Trophoblast cell (in vitro differentiated cells and primary cell): ENCODE measurements around the gene USP4.

Experiments
- DNase-seq, 2 donors: peaks; one replicate each; pipeline ENCODE4 v3.0.0-alpha.2; 2016
- H2AFZ ChIP-seq: 2 replicates; pipeline ENCODE4 v1.6.1; 2013; ENCODE audit warnings: low read length, moderate library complexity, mild to moderate bottlenecking; ENCODE audit not compliant: insufficient read depth, poor library complexity
- H2AK5ac ChIP-seq: 2 replicates; pipeline ENCODE4 v1.6.1; 2013; ENCODE audit warnings: mild to moderate bottlenecking, low read length
- H2BK120ac ChIP-seq: 2 replicates; pipeline ENCODE4 v1.6.1; 2013; ENCODE audit warnings: low read length, mild to moderate bottlenecking, moderate library complexity; ENCODE audit not compliant: insufficient read depth, poor library complexity
- H2BK12ac ChIP-seq: 2 replicates; pipeline ENCODE4 v1.6.1; 2013; ENCODE audit warnings: mild to moderate bottlenecking, low read length, moderate library complexity
- H2BK5ac ChIP-seq: 2 replicates; pipeline ENCODE4 v1.6.1; 2013; ENCODE audit warnings: low read length, low read depth, moderate library complexity, mild to moderate bottlenecking; ENCODE audit not compliant: poor library complexity
- H3K14ac ChIP-seq: 2 replicates; pipeline ENCODE4 v1.6.1; 2013; ENCODE audit warnings: mild to moderate bottlenecking, low read length
- H3K18ac ChIP-seq: 2 replicates; pipeline ENCODE4 v1.6.1; 2013; ENCODE audit warnings: mild to moderate bottlenecking, low read length
- H3K23ac ChIP-seq: 2 replicates; pipeline ENCODE4 v1.6.1; 2013; ENCODE audit warnings: low read length
- H3K27ac ChIP-seq: 2 replicates; pipeline ENCODE4 v1.5.1; 2013; ENCODE audit warnings: low read depth, mild to moderate bottlenecking, inconsistent platforms, low read length, moderate library complexity
- H3K27me3 ChIP-seq: 2 replicates; pipeline ENCODE4 v1.6.1; 2013; ENCODE audit warnings: inconsistent platforms, mild to moderate bottlenecking, low read length, moderate library complexity; ENCODE audit not compliant: insufficient read depth
- H3K36me3 ChIP-seq, 2 experiments: 1 replicate in 1 of 2; 2 replicates in 1 of 2; pipeline ENCODE4 v1.6.1; 2013; ENCODE audit warnings: low read length in 2 of 2, mild to moderate bottlenecking in 2 of 2, moderate library complexity in 1 of 2; ENCODE audit not compliant: insufficient read depth in 2 of 2, control insufficient read depth in 1 of 2
- H3K4ac ChIP-seq: 2 replicates; pipeline ENCODE4 v1.6.1; 2013; ENCODE audit warnings: low read depth, mild to moderate bottlenecking, low read length, moderate library complexity
- H3K4me1 ChIP-seq, 2 experiments: 1 replicate in 1 of 2; 2 replicates in 1 of 2; pipeline ENCODE4 v1.6.1; 2013; ENCODE audit warnings: low read length in 2 of 2, mild to moderate bottlenecking in 2 of 2, moderate library complexity in 1 of 2; ENCODE audit not compliant: insufficient read depth in 2 of 2, control insufficient read depth in 1 of 2
- H3K4me2 ChIP-seq: 2 replicates; pipeline ENCODE4 v1.6.1; 2013; ENCODE audit warnings: inconsistent platforms, mild to moderate bottlenecking, low read length, moderate library complexity
- H3K4me3 ChIP-seq: 2 replicates; pipeline ENCODE4 v1.5.1; 2013; ENCODE audit warnings: mild to moderate bottlenecking, low read depth, low read length, inconsistent platforms
- H3K79me1 ChIP-seq: one replicate; pipeline ENCODE4 v1.6.1; 2013; ENCODE audit warnings: low read length
- H3K79me2 ChIP-seq: 2 replicates; pipeline ENCODE4 v1.6.1; 2013; ENCODE audit warnings: low read length, mild to moderate bottlenecking; ENCODE audit not compliant: control insufficient read depth, insufficient read depth, poor library complexity
- H3K9ac ChIP-seq: 2 replicates; pipeline ENCODE4 v1.6.1; 2013; ENCODE audit warnings: mild to moderate bottlenecking, low read length
- H3K9me3 ChIP-seq: 2 replicates; pipeline ENCODE4 v1.6.1; 2013; ENCODE audit warnings: low read depth, mild to moderate bottlenecking, control low read depth, inconsistent platforms, low read length; ENCODE audit not compliant: insufficient read depth
- H4K12ac ChIP-seq: 2 replicates; pipeline ENCODE4 v1.6.1; 2013; ENCODE audit warnings: low read depth, mild to moderate bottlenecking, low read length, moderate library complexity
- H4K8ac ChIP-seq: 2 replicates; pipeline ENCODE4 v1.6.1; 2013; ENCODE audit warnings: low read depth, mild to moderate bottlenecking, low read length, moderate library complexity
- H4K91ac ChIP-seq: one replicate; pipeline ENCODE4 v1.6.1; 2013; ENCODE audit warnings: low read depth, mild to moderate bottlenecking, low read length, moderate library complexity
- WGBS: extraction: QIAGEN DNeasy Blood & Tissue Kit; methylation state at CpG from one replicate; pipeline ENCODE4 v1.1.7; 2013; ENCODE audit warnings: missing lambda C conversion rate; ENCODE audit not compliant: insufficient read length, insufficient coverage; ENCODE audit errors: extremely low coverage; 5-methylcytosine and 5-hydroxymethylcytosine counted together

The USP4 gene

DNA sequence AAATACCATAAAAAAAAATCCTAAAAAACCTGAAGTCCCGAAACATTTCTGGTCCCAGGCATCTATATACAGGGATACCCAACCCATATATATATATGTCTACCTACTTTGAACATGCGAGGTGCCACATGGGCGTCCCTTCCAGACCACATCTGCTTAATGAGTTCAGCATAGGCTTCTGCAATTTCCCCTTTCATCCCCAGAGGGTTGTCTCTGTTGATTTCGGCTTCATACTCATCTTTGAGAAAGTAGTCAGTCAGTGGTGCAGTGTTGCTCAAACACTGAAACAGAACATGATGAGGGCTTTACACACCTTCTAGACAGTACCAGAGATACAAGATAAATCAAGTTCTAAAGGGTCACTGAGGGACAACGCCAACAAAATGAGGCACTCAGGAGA, 34.2 kb downstream of the USP4 start:
- Histone ChIP-seq H3K4me1 (no peaks in the 10 kb centered on the region), H3K14ac (no peak overlapping the region), H2BK120ac (no peak overlapping the region), H3K4me3 (no peak overlapping the region), H3K36me3 (peaks cover 35 to 49% of the 10 kb centered on the region in 2 experiments), H2AFZ (no peak overlapping the region), H2AK5ac (no peak overlapping the region), H3K23ac (no peak overlapping the region), H2BK12ac (no peak overlapping the region), H2BK5ac (no peak overlapping the region), H3K27ac (no peak overlapping the region), H3K4me2 (no peak overlapping the region), H4K12ac (no peak overlapping the region), H3K9me3 (no peaks in the 10 kb centered on the region), H3K9ac (no peak overlapping the region), H3K27me3 (no peaks in the 10 kb centered on the region), H3K79me1 (no peaks in the 10 kb centered on the region), H3K18ac (no peak overlapping the region), H4K8ac (no peak overlapping the region), H3K4ac (no peak overlapping the region), H3K79me2 (no peaks in the 10 kb centered on the region), H4K91ac (no peak overlapping the region)
- no CpG with 5 or more reads among the region's 5 CpGs for WGBS
- DNase-seq = no peak

DNA sequence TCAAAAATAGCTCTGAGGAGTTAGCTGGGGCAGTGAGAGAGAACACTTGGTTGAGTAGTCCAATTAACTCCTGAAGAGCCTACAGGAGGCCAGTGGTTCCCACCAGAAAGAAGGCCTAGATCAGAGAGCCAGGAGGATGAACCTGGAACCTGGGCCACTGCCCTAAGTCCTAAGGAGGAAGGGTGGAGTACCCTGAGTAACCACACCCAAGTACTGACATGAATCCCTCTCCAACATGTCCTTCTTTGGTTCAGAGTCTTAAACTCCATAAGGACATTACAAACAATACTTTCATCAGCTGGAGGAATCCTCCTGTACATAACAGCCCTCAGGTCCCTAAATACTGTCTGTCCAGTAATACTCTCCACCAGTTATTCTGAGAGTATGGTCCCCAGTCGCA, 37.2 kb downstream of the USP4 start:
- Histone ChIP-seq H2BK5ac (no peak overlapping the region), H3K23ac (no peak overlapping the region), H3K79me1 (no peaks in the 10 kb centered on the region), H3K4ac (no peak overlapping the region), H3K4me3 (no peak overlapping the region), H3K36me3 (peaks cover 39 to 56% of the 10 kb centered on the region in 2 experiments), H3K9me3 (no peaks in the 10 kb centered on the region), H3K27ac (no peak overlapping the region), H3K79me2 (no peaks in the 10 kb centered on the region), H2AK5ac (no peak overlapping the region), H3K4me1 (no peaks in the 10 kb centered on the region), H3K14ac (no peak overlapping the region), H3K9ac (no peak overlapping the region), H3K4me2 (no peak overlapping the region), H4K91ac (no peak overlapping the region), H3K27me3 (no peaks in the 10 kb centered on the region), H2BK120ac (no peak overlapping the region), H3K18ac (no peak overlapping the region), H4K8ac (no peak overlapping the region), H2BK12ac (no peak overlapping the region), H4K12ac (no peak overlapping the region), H2AFZ (no peak overlapping the region)
- WGBS = no CpG with 5 or more reads among the region's 1 CpG
- no peak for DNase-seq

DNA sequence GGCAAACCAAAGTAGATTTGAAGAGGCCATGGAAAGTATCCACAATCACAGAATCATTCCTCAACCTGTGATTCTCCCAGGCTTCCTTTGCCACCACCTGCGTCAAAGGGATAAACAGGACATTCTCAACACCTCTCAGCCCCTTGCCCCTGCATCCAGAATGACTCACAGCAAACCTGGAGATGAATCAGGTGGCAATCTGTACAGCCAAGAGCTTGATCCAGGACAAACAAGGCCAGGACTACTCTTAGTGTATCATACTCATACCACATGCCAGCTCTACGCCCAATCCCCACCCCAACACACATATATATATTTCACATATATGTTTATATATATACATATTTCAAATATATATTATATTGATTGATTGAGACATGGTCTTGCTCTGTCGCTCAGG, 39.3 kb downstream of the USP4 start:
- H2AFZ ChIP-seq = no peak overlapping the region
- H4K91ac ChIP-seq = no peak overlapping the region
- no peak for DNase-seq
- H2BK120ac ChIP-seq = no peak overlapping the region
- H2BK5ac ChIP-seq = no peak overlapping the region
- H3K9ac ChIP-seq = no peak overlapping the region
- H3K18ac ChIP-seq = no peak overlapping the region
- H3K27me3 ChIP-seq = no peaks in the 10 kb centered on the region
- no peaks in the 10 kb centered on the region for H3K9me3 ChIP-seq
- no peak overlapping the region for H3K4ac ChIP-seq
- no peaks in the 10 kb centered on the region for H3K4me1 ChIP-seq
- H3K27ac ChIP-seq = no peak overlapping the region
- no peaks in the 10 kb centered on the region for H3K79me2 ChIP-seq
- peaks cover 46 to 59% of the 10 kb centered on the region in 2 experiments for H3K36me3 ChIP-seq
- H4K12ac ChIP-seq = no peak overlapping the region
- H3K4me2 ChIP-seq = no peak overlapping the region
- H3K14ac ChIP-seq = no peak overlapping the region
- 100% methylated on average over 1 of the region's 3 CpGs for WGBS
- no peaks in the 10 kb centered on the region for H3K79me1 ChIP-seq
- H3K4me3 ChIP-seq = no peak overlapping the region
- no peak overlapping the region for H3K23ac ChIP-seq
- H2AK5ac ChIP-seq = no peak overlapping the region
- no peak overlapping the region for H4K8ac ChIP-seq
- H2BK12ac ChIP-seq = no peak overlapping the region

DNA sequence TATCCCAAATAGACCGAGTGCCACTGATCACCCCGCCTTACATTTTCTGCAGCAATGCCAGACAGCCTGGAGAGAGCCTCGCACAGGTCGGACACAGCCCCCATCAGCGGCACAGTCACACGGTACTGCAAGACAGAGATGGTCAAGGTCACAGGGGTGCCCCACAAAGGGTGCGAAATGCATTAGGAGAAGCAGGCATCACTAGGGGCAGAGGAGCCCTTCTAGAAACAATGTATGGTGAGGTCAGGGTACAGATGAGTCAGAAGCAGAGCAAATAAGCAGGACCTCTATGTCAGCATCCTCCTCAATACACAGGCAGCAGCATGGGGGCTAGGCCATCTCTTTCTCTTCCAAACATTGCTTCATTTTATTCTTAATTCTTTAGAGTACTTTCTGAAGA, 41.3 kb downstream of the USP4 start:
- no peak overlapping the region for H2AFZ ChIP-seq
- H2BK5ac ChIP-seq = no peak overlapping the region
- peaks cover 50 to 68% of the 10 kb centered on the region in 2 experiments for H3K36me3 ChIP-seq
- no peak overlapping the region for H3K9ac ChIP-seq
- H3K4me2 ChIP-seq = no peak overlapping the region
- no peak overlapping the region for H3K4ac ChIP-seq
- H3K27ac ChIP-seq = no peak overlapping the region
- H2BK12ac ChIP-seq = no peak overlapping the region
- H3K4me3 ChIP-seq = no peak overlapping the region
- no peak overlapping the region for H4K91ac ChIP-seq
- no peaks in the 10 kb centered on the region for H3K9me3 ChIP-seq
- H3K79me2 ChIP-seq = no peaks in the 10 kb centered on the region
- no peak overlapping the region for H2BK120ac ChIP-seq
- H3K23ac ChIP-seq = no peak overlapping the region
- H2AK5ac ChIP-seq = no peak overlapping the region
- H3K14ac ChIP-seq = no peak overlapping the region
- H3K4me1 ChIP-seq = no peaks in the 10 kb centered on the region
- H3K27me3 ChIP-seq = no peaks in the 10 kb centered on the region
- no peak for DNase-seq
- H3K18ac ChIP-seq = no peak overlapping the region
- no peak overlapping the region for H4K8ac ChIP-seq
- no CpG with 5 or more reads among the region's 7 CpGs for WGBS
- no peaks in the 10 kb centered on the region for H3K79me1 ChIP-seq
- no peak overlapping the region for H4K12ac ChIP-seq
